CD4-positive, alpha-beta T cell treated with Interleukin-2 at 100 ng/mL for 4 hours (primary cell): ENCODE data around the gene COL5A1.

Experiments used
- DNase-seq: peaks from one replicate; pipeline ENCODE4 v3.0.0-alpha.2; 2020; ENCODE audit warnings: low spot score

The COL5A1 gene

GRCh38 chr9:134858051-134858841 lies 216.6 kb downstream of the COL5A1 start:
- no peak for DNase-seq

GRCh38 chr9:134860510-134860909 lies 218.9 kb downstream of the COL5A1 start:
- DNase-seq, result no peak

- DNase-seq, result no peak
Measured at GRCh38 chr9:134861595-134862334, 220.2 kb downstream of the COL5A1 start.

GRCh38 chr9:134863306-134863902 lies 221.8 kb downstream of the COL5A1 start:
- DNase-seq, result no peak

GRCh38 chr9:134863941-134864820 lies 222.6 kb downstream of the COL5A1 start:
- no peak for DNase-seq

- DNase-seq, result no peak
Measured at GRCh38 chr9:134864821-134865190, 223.2 kb downstream of the COL5A1 start.

GRCh38 chr9:134867917-134868750 lies 226.5 kb downstream of the COL5A1 start:
- DNase-seq, result no peak

- DNase-seq, result no peak
Measured at GRCh38 chr9:134868751-134869553, 227.3 kb downstream of the COL5A1 start.

- no peak for DNase-seq
Measured at GRCh38 chr9:134869554-134870300, 228.1 kb downstream of the COL5A1 start.

- no peak for DNase-seq
Measured at GRCh38 chr9:134870301-134870694, 228.7 kb downstream of the COL5A1 start.

- DNase-seq, result no peak
Measured at GRCh38 chr9:134870746-134871662, 229.4 kb downstream of the COL5A1 start.

GRCh38 chr9:134871697-134872340 lies 230.2 kb downstream of the COL5A1 start:
- DNase-seq, result no peak

- no peak for DNase-seq
Measured at GRCh38 chr9:134872482-134873231, 231.1 kb downstream of the COL5A1 start.

GRCh38 chr9:134875371-134875770 lies 233.8 kb downstream of the COL5A1 start:
- no peak for DNase-seq

- no peak for DNase-seq
Measured at GRCh38 chr9:134877541-134877940, 235.9 kb downstream of the COL5A1 start.

GRCh38 chr9:134879664-134880483 lies 238.3 kb downstream of the COL5A1 start:
- no peak for DNase-seq
